Measurements from ENCODE around the gene ZNF280A. TPM values are rescaled to one million over a fixed set of nuclear protein-coding genes. Genes with fewer than 3 reads are reported as not detected.

Gene ZNF280A
- total RNA-seq, 2 donors from 2014 or later: not detected

- 68 to 71% methylated on average over 4 of the region's 4 CpGs for WGBS, 2 donors
- no peak overlapping the region for H3K4me3 ChIP-seq
- H3K4me1 ChIP-seq: no peaks in the 10 kb centered on the region
- H3K27me3 ChIP-seq: no peaks in the 10 kb centered on the region
- H3K27ac ChIP-seq: no peak overlapping the region
- no peak for ATAC-seq
- TF ChIP-seq POLR2A (IDR thresholded peaks at IDR 0.05): no peak
- no peak for TF ChIP-seq CTCF (IDR thresholded peaks at IDR 0.05)
- H3K9me3 ChIP-seq: no peaks in the 10 kb centered on the region
- intact Hi-C loops (cut with DNase I): no loop called here
- DNase-seq: no peak
- H3K36me3 ChIP-seq (replicated peaks in 1 of 2; ENCODE audit: insufficient read depth in 1 of 2, low read depth in 2 of 2): no peaks in the 10 kb centered on the region
Measured at GRCh38 chr22:22554587-22555284, 34.7 kb upstream of the ZNF280A start.

GRCh38 chr22:22553735-22554586 is 33.9 kb upstream of the ZNF280A start:
- intact Hi-C loops (cut with DNase I): no loop called here
- TF ChIP-seq POLR2A (IDR thresholded peaks at IDR 0.05): no peak
- no peak for TF ChIP-seq CTCF (IDR thresholded peaks at IDR 0.05)
- Histone ChIP-seq H3K4me3 (no peak overlapping the region), H3K27ac (no peak overlapping the region), H3K36me3 (replicated peaks in 1 of 2; ENCODE audit: insufficient read depth in 1 of 2, low read depth in 2 of 2) (no peaks in the 10 kb centered on the region), H3K27me3 (no peaks in the 10 kb centered on the region), H3K9me3 (no peaks in the 10 kb centered on the region), H3K4me1 (no peaks in the 10 kb centered on the region)
- ATAC-seq (no peak), DNase-seq (no peak)
- 59 to 65% methylated on average over 8 of the region's 8 CpGs for WGBS, 2 donors

GRCh38 chr22:22553141-22553540 is 33.1 kb upstream of the ZNF280A start:
- Histone ChIP-seq H3K36me3 (replicated peaks in 1 of 2; ENCODE audit: insufficient read depth in 1 of 2, low read depth in 2 of 2) (no peaks in the 10 kb centered on the region), H3K4me1 (no peaks in the 10 kb centered on the region), H3K27ac (no peak overlapping the region), H3K9me3 (no peaks in the 10 kb centered on the region), H3K27me3 (no peaks in the 10 kb centered on the region), H3K4me3 (no peak overlapping the region)
- DNase-seq (no peak), ATAC-seq (no peak)
- WGBS, 2 donors: 74 to 75% methylated on average over 1 of the region's 1 CpG
- TF ChIP-seq CTCF (IDR thresholded peaks at IDR 0.05): no peak
- no peak for TF ChIP-seq POLR2A (IDR thresholded peaks at IDR 0.05)
- intact Hi-C loops (cut with DNase I): no loop called here

GRCh38 chr22:22552630-22553029 is 32.6 kb upstream of the ZNF280A start:
- DNase-seq (no peak), ATAC-seq (no peak)
- no peak overlapping the region for H3K27ac ChIP-seq
- no peaks in the 10 kb centered on the region for H3K36me3 ChIP-seq (replicated peaks in 1 of 2; ENCODE audit: insufficient read depth in 1 of 2, low read depth in 2 of 2)
- no peaks in the 10 kb centered on the region for H3K27me3 ChIP-seq
- TF ChIP-seq POLR2A (IDR thresholded peaks at IDR 0.05) (no peak), CTCF (IDR thresholded peaks at IDR 0.05) (no peak)
- H3K9me3 ChIP-seq: no peaks in the 10 kb centered on the region
- H3K4me1 ChIP-seq: no peaks in the 10 kb centered on the region
- H3K4me3 ChIP-seq: no peak overlapping the region
- WGBS, 2 donors: 56 to 71% methylated on average over 4 of the region's 4 CpGs
- intact Hi-C loops (cut with DNase I): no loop called here
